CD4-positive, alpha-beta T cell (primary cell): ENCODE data around the gene PAMR1. TPM values are rescaled to one million over a fixed set of nuclear protein-coding genes. Genes with fewer than 3 reads are reported as not detected.
A peak's percentile ranks its signal among the peaks of the same experiment; 100 is the strongest.

Experiments used
- ATAC-seq: fragments of 200-7000 bp; cut with Tn5 transposase; one replicate; pipeline ENCODE4 v1.10.0; 2022; ENCODE audit warnings: mild to moderate bottlenecking; ENCODE audit not compliant: poor library complexity
- CTCF ChIA-PET: fragments of 350-600 bp; sonication (Branson Sonifier 250); formaldehyde crosslinking; loops from one replicate; lab custom pipeline; 2021; ENCODE audit warnings: antibody characterized with exemption, inconsistent platforms; lab: Charles Lee
- POLR2A ChIA-PET: fragments of 350-600 bp; sonication (Branson Sonifier 250); formaldehyde crosslinking; loops from one replicate; lab custom pipeline; 2021; ENCODE audit warnings: antibody characterized with exemption, inconsistent platforms; lab: Charles Lee
- DNase-seq, 14 experiments: peaks; one replicate each; pipeline ENCODE4 v3.0.0-alpha.2; 2013 to 2020; ENCODE audit warnings: mixed read lengths in 2 of 14
- H3K27ac ChIP-seq, 2 donors: one replicate each; pipeline versions ENCODE4 v1.5.1 to v1.7.0; 2013; ENCODE audit warnings: low read length in 2 of 2, low read depth in 1 of 2, mild to moderate bottlenecking in 1 of 2
- H3K27me3 ChIP-seq, 2 experiments: 1 replicate in 1 of 2; 2 replicates in 1 of 2; pipeline versions ENCODE4 v1.6.1 to v1.7.0; 2013; ENCODE audit warnings: low read length in 2 of 2, control low read depth in 1 of 2, mild to moderate bottlenecking in 1 of 2, moderate library complexity in 1 of 2; ENCODE audit not compliant: insufficient read depth in 2 of 2, control insufficient read depth in 1 of 2
- H3K36me3 ChIP-seq: one replicate; pipeline ENCODE4 v1.6.1; 2013; ENCODE audit warnings: low read length, control low read depth; ENCODE audit not compliant: insufficient read depth
- H3K4me1 ChIP-seq: one replicate; pipeline ENCODE4 v1.6.1; 2013; ENCODE audit warnings: low read length, control low read depth; ENCODE audit not compliant: insufficient read depth
- H3K4me3 ChIP-seq: one replicate; pipeline ENCODE4 v1.5.1; 2013; ENCODE audit warnings: mild to moderate bottlenecking, low read length, moderate library complexity
- H3K9me3 ChIP-seq, 2 experiments: 1 replicate in 1 of 2; 2 replicates in 1 of 2; pipeline versions ENCODE4 v1.6.1 to v1.7.0; 2013; ENCODE audit warnings: low read length in 2 of 2, mild to moderate bottlenecking in 2 of 2, control low read depth in 1 of 2, moderate library complexity in 1 of 2; ENCODE audit not compliant: control insufficient read depth in 1 of 2, insufficient read depth in 1 of 2
- H3K27ac Mint-ChIP-seq: one replicate; pipeline ENCODE4 v1.8.0; 2020; ENCODE audit warnings: mixed read lengths
- H3K27me3 Mint-ChIP-seq: one replicate; pipeline ENCODE4 v1.8.0; 2021; ENCODE audit warnings: mixed read lengths
- H3K36me3 Mint-ChIP-seq: one replicate; pipeline ENCODE4 v1.8.0; 2021; ENCODE audit warnings: low read depth, mixed read lengths
- H3K4me1 Mint-ChIP-seq: one replicate; pipeline ENCODE4 v1.8.0; 2021; ENCODE audit warnings: low read depth, mixed read lengths
- H3K4me3 Mint-ChIP-seq: one replicate; pipeline ENCODE4 v1.8.0; 2020; ENCODE audit warnings: mild to moderate bottlenecking, mixed read lengths
- H3K9me3 Mint-ChIP-seq: one replicate; pipeline ENCODE4 v1.8.0; 2020; ENCODE audit warnings: mixed read lengths
- CTCF ChIP-seq: fragments of 200-600 bp; IDR thresholded peaks from one replicate; pipeline ENCODE4 v1.8.0; 2022; ENCODE audit warnings: antibody characterized with exemption, mild to moderate bottlenecking
- intact Hi-C, 2 experiments: fragments of 100-400 bp; cut with DNase I in 1 of 2; cut with micrococcal nuclease in 1 of 2; formaldehyde crosslinking; loops; one replicate each; pipeline versions ENCODE4 v1.15.1 to v1.9.0; 2023 to 2025; cut with DNase I, micrococcal nuclease
- total RNA-seq, 174 experiments: library from RNA in 2 of 174; stranded (reverse) in 2 of 174; gene quantifications; one replicate each; pipeline ENCODE4 v1.2.3 and lab custom pipeline; 2021 to 2026

The PAMR1 gene
- total RNA-seq, 2 experiments from 2014 or later: not detected

- peak overlapping the region; percentile 15 for H3K27ac Mint-ChIP-seq
- intact Hi-C loops: loop anchor here (1.0 to 10.0 kb wide), 4 partner anchors 150 to 461 kb away; no protein-coding TSS in a partner anchor
- POLR2A ChIA-PET: interaction anchor here (0.7 kb wide), 1 partner anchor 1288 kb away, joined by 3 read pairs; no protein-coding TSS in a partner anchor
These were observed 138.1 kb downstream of the PAMR1 start for GRCh38 chr11:35387111-35387982.

GRCh38 chr11:35383953-35384352 lies 141.5 kb downstream of the PAMR1 start:
- Histone ChIP-seq H3K27ac (no peak overlapping the region), H3K36me3 (no peaks in the 10 kb centered on the region), H3K9me3 (no peaks in the 10 kb centered on the region), H3K4me1 (no peaks in the 10 kb centered on the region), H3K4me3 (no peak overlapping the region), H3K27me3 (no peaks in the 10 kb centered on the region)
- Mint-ChIP-seq H3K27me3 (no peaks in the 10 kb centered on the region), H3K27ac (no peak overlapping the region), H3K4me1 (peaks cover 5% of the 10 kb centered on the region), H3K9me3 (peaks cover 3% of the 10 kb centered on the region), H3K36me3 (no peaks in the 10 kb centered on the region), H3K4me3 (no peak overlapping the region)
- no peak for TF ChIP-seq CTCF
- ATAC-seq: no peak
- POLR2A ChIA-PET: no interaction called here
- intact Hi-C loops: loop anchor here (10.0 kb wide), 1 partner anchor 239 kb away; no protein-coding TSS in a partner anchor
- CTCF ChIA-PET: no interaction called here
- no peak for DNase-seq

More at GRCh38 chr11:35387111-35387982, 138.1 kb downstream of the PAMR1 start:
- no peak overlapping the region for H3K4me3 ChIP-seq
- no peaks in the 10 kb centered on the region for H3K36me3 Mint-ChIP-seq
- no peaks in the 10 kb centered on the region for H3K27me3 Mint-ChIP-seq
- no peaks in the 10 kb centered on the region for H3K27me3 ChIP-seq
- no peaks in the 10 kb centered on the region for H3K9me3 ChIP-seq
- peaks cover 16% of the 10 kb centered on the region for H3K4me1 ChIP-seq
- peaks cover 3% of the 10 kb centered on the region for H3K9me3 Mint-ChIP-seq
- CTCF ChIA-PET: interaction anchor here (0.9 to 1.2 kb wide), 5 partner anchors 13 to 218 kb away, joined by 3 read pairs; no protein-coding TSS in a partner anchor
- no peaks in the 10 kb centered on the region for H3K36me3 ChIP-seq
- no peak for TF ChIP-seq CTCF
- ATAC-seq (peak; percentile 47), DNase-seq (peak in 1 of 14 experiments; percentile 26)
- no peak overlapping the region for H3K4me3 Mint-ChIP-seq
- peaks cover 26% of the 10 kb centered on the region for H3K4me1 Mint-ChIP-seq
- H3K27ac ChIP-seq: no peak overlapping the region

Other genes starting within 250 kb of the PAMR1 start
- gene SLC1A2, start 106.1 kb downstream of the PAMR1 start, total RNA-seq: not detected
- gene FJX1, start 92.8 kb upstream of the PAMR1 start, total RNA-seq: not detected
- gene TRIM44, start 137.2 kb upstream of the PAMR1 start, total RNA-seq: 10 to 100 TPM; 32.1 to 36.7 TPM